Measurements from ENCODE around the gene CHURC1. TPM values are rescaled to one million over a fixed set of nuclear protein-coding genes. Genes with fewer than 3 reads are reported as not detected.

The CHURC1 gene
- total and polyA plus RNA-seq, 2 experiments from 2014 or later, result 42.0 to 218 TPM

- H3K36me3 ChIP-seq (ENCODE audit: insufficient read depth), result no peaks in the 10 kb centered on the region
- H3K9me2 ChIP-seq (ENCODE audit: insufficient read depth), result peaks cover 5% of the 10 kb centered on the region; the same call in 1 of the 2 replicates
- Mint-ChIP-seq H3K27me3 (ENCODE audit: insufficient read depth, low read depth, poor library complexity) (no peaks in the 10 kb centered on the region), H3K9me3 (no peaks in the 10 kb centered on the region), H3K27ac (no peak overlapping the region), H3K4me3 (no peak overlapping the region), H3K4me1 (peaks cover 13% of the 10 kb centered on the region), H3K36me3 (ENCODE audit: low read depth) (no peaks in the 10 kb centered on the region)
- H2AFZ ChIP-seq, result no peak overlapping the region
- no peaks in the 10 kb centered on the region for H3K79me2 ChIP-seq (replicated peaks; ENCODE audit: insufficient read depth)
- no peaks in the 10 kb centered on the region for H3K27me3 ChIP-seq (ENCODE audit: insufficient read depth)
- no peak overlapping the region for H3K4me2 ChIP-seq
- H3K4me3 ChIP-seq, result no peak overlapping the region
- DNase-seq (ENCODE audit: low spot score), result no peak
- ATAC-seq, result no peak
- H3K4me1 ChIP-seq (ENCODE audit: insufficient read depth), result peaks cover 7% of the 10 kb centered on the region
- H3F3A ChIP-seq (replicated peaks; ENCODE audit: low read depth), result no peaks in the 10 kb centered on the region
- no peak overlapping the region for H3K27ac ChIP-seq (ENCODE audit: low read depth)
- no peak for TF ChIP-seq ZNF114 (CRISPR knock-in tag; IDR thresholded peaks at IDR 0.05)
- no peak for TF ChIP-seq EZH2phosphoT487 (IDR thresholded peaks at IDR 0.05; ENCODE audit: unreplicated experiment)
- TF ChIP-seq JUNB (IDR thresholded peaks at IDR 0.05; ENCODE audit: unreplicated experiment), result no peak
- no peak for TF ChIP-seq REST (IDR thresholded peaks at IDR 0.05; ENCODE audit: unreplicated experiment)
- no peak for TF ChIP-seq CTCF (conservative IDR thresholded peaks at IDR 0.05; ENCODE audit: low read depth in 2 of 2)
- no peak for TF ChIP-seq STAT1 (IDR thresholded peaks at IDR 0.05; ENCODE audit: unreplicated experiment)
- TF ChIP-seq ZNF331 (CRISPR knock-in tag; IDR thresholded peaks at IDR 0.05; ENCODE audit: low read depth), result no peak
- TF ChIP-seq, protein P1, sequence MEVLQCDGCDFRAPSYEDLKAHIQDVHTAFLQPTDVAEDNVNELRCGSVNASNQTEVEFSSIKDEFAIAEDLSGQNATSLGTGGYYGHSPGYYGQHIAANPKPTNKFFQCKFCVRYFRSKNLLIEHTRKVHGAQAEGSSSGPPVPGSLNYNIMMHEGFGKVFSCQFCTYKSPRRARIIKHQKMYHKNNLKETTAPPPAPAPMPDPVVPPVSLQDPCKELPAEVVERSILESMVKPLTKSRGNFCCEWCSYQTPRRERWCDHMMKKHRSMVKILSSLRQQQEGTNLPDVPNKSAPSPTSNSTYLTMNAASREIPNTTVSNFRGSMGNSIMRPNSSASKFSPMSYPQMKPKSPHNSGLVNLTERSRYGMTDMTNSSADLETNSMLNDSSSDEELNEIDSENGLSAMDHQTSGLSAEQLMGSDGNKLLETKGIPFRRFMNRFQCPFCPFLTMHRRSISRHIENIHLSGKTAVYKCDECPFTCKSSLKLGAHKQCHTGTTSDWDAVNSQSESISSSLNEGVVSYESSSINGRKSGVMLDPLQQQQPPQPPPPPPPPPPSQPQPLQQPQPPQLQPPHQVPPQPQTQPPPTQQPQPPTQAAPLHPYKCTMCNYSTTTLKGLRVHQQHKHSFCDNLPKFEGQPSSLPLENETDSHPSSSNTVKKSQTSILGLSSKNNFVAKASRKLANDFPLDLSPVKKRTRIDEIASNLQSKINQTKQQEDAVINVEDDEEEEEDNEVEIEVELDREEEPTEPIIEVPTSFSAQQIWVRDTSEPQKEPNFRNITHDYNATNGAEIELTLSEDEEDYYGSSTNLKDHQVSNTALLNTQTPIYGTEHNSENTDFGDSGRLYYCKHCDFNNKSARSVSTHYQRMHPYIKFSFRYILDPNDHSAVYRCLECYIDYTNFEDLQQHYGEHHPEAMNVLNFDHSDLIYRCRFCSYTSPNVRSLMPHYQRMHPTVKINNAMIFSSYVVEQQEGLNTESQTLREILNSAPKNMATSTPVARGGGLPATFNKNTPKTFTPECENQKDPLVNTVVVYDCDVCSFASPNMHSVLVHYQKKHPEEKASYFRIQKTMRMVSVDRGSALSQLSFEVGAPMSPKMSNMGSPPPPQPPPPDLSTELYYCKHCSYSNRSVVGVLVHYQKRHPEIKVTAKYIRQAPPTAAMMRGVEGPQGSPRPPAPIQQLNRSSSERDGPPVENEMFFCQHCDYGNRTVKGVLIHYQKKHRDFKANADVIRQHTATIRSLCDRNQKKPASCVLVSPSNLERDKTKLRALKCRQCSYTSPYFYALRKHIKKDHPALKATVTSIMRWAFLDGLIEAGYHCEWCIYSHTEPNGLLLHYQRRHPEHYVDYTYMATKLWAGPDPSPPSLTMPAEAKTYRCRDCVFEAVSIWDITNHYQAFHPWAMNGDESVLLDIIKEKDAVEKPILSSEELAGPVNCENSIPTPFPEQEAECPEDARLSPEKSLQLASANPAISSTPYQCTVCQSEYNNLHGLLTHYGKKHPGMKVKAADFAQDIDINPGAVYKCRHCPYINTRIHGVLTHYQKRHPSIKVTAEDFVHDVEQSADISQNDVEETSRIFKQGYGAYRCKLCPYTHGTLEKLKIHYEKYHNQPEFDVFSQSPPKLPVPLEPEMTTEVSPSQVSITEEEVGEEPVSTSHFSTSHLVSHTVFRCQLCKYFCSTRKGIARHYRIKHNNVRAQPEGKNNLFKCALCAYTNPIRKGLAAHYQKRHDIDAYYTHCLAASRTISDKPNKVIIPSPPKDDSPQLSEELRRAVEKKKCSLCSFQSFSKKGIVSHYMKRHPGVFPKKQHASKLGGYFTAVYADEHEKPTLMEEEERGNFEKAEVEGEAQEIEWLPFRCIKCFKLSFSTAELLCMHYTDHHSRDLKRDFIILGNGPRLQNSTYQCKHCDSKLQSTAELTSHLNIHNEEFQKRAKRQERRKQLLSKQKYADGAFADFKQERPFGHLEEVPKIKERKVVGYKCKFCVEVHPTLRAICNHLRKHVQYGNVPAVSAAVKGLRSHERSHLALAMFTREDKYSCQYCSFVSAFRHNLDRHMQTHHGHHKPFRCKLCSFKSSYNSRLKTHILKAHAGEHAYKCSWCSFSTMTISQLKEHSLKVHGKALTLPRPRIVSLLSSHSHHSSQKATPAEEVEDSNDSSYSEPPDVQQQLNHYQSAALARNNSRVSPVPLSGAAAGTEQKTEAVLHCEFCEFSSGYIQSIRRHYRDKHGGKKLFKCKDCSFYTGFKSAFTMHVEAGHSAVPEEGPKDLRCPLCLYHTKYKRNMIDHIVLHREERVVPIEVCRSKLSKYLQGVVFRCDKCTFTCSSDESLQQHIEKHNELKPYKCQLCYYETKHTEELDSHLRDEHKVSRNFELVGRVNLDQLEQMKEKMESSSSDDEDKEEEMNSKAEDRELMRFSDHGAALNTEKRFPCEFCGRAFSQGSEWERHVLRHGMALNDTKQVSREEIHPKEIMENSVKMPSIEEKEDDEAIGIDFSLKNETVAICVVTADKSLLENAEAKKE (CRISPR knock-in tag; IDR thresholded peaks at IDR 0.05), result no peak
- TF ChIP-seq NANOG (IDR thresholded peaks at IDR 0.05; ENCODE audit: borderline replicate concordance), result no peak
- TF ChIP-seq EZH2 (IDR thresholded peaks at IDR 0.05; ENCODE audit: low read depth, unreplicated experiment), result no peak
- no peak for TF ChIP-seq ETS1 (IDR thresholded peaks at IDR 0.05)
- TF ChIP-seq CREB1 (CRISPR knock-in tag; IDR thresholded peaks at IDR 0.05; ENCODE audit: low read depth), result no peak
- TF ChIP-seq POLR2AphosphoS5 (IDR thresholded peaks at IDR 0.05; ENCODE audit: low read depth), result no peak
- no peaks in the 10 kb centered on the region for H4K20me1 ChIP-seq (replicated peaks; ENCODE audit: insufficient read depth)
These were observed 45.4 kb upstream of the CHURC1 start for GRCh38 chr14:64868841-64869240.
